ENCODE measurements around the gene SPOCK1.
"Not testable (repeated sequence)": the region's sequence is repeated elsewhere in the genome, so short reads cannot be mapped to it uniquely, and the experiment has no call there.

Gene SPOCK1

GRCh38 chr5:137498736-137499505, at the start of gene SPOCK1:
TSS of gene SPOCK1 (minus strand) at chr5:137499326.
- peak; percentile 92 for DNase-seq

DNA sequence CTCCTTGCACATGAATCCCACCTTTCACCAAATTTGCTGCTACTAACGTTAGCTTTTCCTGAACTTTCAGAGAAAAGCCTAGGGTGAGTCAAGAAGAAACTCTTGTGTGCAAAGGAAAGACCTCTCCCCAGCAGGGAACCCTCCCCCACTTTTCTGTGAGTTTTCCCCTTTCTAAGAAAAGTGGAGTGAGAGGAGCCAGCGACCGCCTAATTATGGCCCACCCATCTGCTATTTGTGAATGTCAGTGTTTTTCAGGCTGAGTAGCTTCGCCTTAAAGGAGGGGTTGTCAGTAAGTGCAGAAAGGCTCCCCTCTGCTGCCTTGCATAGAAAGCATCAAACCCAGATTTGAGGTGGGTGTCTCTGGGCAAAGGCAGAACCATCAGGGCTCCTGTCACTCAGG, 46.8 kb upstream of the SPOCK1 start:
- DNase-seq = no peak

GRCh38 chr5:137535449-137535848, 36.3 kb upstream of the SPOCK1 start:
- peak; percentile 48 for DNase-seq

DNA sequence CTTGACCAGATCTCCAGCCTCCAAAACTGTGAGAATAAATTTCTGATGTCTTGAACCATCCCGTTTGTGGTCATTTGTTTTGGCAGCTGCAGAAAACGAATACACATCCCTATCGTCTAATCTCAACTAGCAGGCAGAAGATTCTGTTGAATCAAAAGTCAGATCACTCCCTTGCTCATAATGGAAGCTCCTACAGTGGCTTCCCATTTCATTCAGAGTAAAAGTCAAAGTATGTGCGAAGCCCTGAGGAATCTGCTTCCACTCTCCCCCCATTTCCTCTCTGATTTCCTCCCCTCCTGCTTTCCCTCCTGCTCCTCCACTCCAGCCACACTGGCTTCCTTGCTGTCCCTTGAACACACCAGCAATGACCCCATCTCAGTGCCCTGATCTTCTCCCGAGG, 34.8 kb upstream of the SPOCK1 start:
- no peak for DNase-seq

DNA sequence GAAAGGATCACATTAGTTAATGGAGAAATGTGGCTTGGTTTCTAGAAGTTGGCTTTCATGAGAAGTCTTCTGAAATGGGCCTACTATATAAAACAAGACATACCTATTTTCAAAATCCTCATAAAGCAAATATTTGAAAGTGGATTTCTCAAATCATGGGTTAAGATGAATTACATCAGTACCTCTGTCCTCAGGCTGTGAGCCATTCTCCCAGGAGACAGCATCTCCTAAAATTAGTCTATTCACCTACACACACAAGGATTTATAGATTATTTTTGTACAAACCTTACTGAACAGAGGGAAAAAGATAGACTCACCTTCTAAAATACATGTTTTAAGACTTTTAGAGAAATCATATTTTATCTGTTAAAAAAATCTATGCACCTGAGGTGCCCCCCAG, 32.1 kb upstream of the SPOCK1 start:
- no peak for DNase-seq

DNA sequence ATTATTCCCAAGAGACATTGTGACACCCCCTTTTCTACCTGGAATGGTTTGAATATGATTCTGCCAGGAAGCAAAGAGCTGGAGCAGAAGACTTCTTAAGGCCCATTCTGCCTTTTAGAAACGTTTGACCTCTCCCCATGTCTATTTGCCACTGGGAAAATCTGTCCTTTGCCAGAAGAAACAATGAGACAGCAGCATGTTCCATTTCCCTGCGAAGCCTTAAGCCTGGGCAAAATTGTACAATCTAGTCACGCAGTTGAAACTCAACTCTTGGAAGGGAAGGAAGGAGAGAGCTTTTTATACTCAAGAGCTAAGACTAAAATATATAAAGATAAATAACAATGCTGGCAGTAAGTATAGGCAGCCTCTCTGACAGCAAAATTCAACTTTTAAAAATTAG, 22.1 kb upstream of the SPOCK1 start:
- DNase-seq = no peak

DNA sequence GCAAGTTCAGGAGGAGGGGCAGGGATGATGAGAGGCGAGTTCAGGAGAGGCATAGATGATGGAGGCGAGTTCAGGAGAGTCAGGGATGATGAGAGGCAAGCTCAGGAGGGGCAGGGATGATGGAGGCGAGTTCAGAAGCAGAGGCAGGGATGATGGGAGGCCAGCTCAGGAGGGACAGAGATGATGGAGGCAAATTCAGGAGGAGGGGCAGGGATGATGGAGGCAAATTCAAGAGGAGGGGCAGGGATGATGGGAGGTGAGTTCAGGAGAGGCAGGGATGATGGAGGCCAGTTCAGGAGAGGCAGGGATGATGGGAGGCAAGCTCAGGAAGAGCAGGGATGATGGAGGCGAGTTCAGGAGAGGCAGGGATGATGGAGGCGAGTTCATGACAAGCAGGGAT, 17.8 kb upstream of the SPOCK1 start:
- no peak for DNase-seq

DNA sequence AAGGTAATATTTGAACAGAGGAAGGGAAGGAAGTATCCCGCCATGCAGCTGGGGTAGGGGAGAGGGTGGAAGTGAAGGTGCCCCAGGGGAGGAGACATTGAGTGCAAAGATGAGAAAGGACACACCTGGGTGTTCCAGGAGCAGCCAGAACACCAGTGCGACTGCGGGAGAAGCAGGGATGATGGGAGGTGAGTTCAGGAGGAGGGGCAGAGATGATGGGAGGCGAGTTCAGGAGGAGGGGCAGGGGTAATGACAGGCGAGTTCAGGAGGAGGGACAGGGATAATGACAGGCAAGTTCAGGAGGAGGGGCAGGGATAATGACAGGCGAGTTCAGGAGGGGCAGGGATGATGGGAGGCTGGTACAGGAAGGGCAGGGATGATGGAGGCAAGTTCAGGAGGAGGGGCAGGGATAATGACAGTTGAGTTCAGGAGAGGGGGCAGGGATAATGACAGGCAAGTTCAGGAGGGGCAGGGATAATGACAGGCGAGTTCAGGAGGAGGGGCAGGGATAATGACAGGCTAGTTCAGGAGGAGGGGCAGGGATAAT, 17.2 kb upstream of the SPOCK1 start:
- DNase-seq = no peak

GRCh38 chr5:137515238-137515637, 16.1 kb upstream of the SPOCK1 start:
- no peak for DNase-seq

DNA sequence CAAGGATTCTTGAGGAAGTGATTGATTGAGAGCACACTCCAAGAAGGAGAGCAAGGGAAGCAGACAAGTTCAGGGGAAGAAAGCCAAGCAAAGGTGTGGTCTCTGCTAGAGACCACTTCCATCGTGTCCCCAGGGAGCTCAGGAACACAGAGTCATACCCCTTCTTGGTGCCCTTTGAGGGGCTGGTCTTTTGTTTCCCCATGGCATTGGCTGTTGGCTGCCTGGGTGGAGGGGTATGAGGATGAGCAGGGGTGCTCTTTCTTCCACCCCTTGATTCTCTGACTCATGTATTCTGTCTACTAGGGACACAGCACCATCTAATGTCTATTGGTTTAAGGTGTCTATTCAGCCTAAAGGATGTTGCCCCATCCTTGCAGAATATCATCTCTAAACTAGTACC, 11.5 kb upstream of the SPOCK1 start:
- no peak for DNase-seq

- DNase-seq = no peak
Observed at GRCh38 chr5:137507150-137507549, 8.0 kb upstream of the SPOCK1 start.

DNA sequence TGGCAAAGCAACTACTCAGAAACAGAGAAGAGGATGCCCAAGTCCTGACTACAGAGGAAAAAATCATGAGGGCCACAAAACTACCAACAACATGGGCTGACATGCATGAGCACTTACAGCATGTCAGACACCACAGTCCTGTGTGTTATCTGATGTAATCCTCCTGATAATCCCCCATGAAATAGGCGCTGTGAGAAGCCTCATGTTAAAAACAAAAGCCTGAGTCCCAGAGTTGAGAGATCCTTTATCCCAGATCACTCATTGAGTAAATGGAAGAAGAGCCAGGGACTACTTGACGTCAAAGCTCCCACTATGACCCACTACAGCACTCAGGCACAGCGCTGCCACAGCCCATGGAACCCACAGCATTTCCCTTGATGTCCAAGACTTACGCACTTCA, 7.2 kb upstream of the SPOCK1 start:
- DNase-seq = no peak

DNA sequence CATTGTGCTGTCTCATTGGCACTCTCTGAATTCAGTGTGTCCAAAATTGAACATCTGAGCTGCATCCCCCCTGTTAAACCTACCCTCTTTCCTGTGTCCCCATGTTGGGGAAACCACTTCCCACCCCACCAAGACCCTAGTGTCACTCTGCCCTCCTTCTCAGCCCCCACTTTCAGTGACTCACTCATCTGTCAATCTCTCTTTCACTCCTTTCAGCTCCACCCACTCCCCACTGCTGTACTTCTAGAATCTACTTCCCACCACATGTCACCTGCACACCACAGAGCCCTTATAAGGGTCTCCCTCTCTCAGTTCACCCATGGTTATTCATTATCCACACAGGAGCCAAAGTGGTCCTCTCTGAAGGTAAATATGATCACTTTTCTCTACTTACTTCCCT, 5.8 kb upstream of the SPOCK1 start:
- DNase-seq = no peak

- DNase-seq = no peak
Observed at GRCh38 chr5:137503456-137503855, 4.3 kb upstream of the SPOCK1 start.

GRCh38 chr5:137502632-137503031, 3.5 kb upstream of the SPOCK1 start:
- no peak for DNase-seq

DNA sequence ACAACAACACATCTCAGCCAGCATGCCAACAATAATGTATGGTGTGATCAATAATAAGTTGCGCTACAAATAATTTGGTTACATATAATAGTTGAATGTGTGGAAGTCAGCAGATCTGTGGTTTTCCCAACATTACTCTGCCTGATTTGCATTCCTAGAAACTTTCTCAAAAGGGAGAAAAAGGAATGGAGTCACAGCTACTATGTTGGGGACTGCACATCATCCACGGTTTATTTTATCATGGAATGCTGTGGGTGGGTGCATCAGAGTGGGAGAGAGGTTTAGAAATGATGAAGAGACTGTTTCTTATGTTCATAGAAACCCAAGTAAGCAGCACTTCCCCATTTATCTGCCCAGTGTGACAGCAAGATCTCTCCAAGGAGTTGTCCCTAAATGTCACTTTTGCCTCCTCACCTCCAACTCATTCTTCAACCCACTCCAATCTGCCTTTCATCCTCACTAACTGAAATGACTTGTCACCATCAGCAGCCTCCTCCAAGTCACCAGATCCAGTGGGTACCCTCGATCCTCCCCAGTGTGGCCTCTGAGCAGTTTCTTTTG, 2.8 kb upstream of the SPOCK1 start:
- DNase-seq = no peak

DNA sequence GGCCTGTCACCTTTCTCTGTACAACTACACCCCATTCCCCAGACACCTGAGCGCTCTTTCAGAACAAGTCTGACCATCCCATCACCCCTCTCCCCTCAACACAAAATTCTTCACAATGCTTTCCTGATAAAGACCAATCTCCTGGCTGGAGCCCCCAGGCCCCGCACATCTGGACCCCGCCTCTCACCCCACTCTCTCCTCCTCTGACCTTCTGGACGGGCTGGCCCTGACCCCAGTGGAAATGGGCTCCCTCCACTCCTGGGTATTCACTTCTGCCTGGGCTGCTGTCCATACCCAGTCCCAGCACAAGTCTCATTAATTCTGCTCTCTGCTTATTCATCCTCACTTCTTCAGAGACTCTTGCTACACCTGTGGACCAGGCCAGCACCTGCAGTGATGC, 2.1 kb upstream of the SPOCK1 start:
- DNase-seq = no peak

GRCh38 chr5:137500615-137501225, 1.6 kb upstream of the SPOCK1 start:
- DNase-seq = no peak

DNA sequence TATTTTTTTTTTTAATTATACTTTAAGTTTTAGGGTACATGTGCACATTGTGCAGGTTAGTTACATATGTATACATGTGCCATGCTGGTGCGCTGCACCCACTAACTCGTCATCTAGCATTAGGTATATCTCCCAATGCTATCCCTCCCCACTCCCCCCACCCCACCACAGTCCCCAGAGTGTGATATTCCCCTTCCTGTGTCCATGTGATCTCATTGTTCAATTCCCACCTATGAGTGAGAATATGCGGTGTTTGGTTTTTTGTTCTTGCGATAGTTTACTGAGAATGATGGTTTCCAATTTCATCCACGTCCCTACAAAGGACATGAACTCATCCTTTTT, 351 bp upstream of the SPOCK1 start:
- DNase-seq = not testable (repeated sequence)

- DNase-seq = peak; percentile 58
Observed at GRCh38 chr5:137498301-137498735, 808 bp downstream of the SPOCK1 start.

DNA sequence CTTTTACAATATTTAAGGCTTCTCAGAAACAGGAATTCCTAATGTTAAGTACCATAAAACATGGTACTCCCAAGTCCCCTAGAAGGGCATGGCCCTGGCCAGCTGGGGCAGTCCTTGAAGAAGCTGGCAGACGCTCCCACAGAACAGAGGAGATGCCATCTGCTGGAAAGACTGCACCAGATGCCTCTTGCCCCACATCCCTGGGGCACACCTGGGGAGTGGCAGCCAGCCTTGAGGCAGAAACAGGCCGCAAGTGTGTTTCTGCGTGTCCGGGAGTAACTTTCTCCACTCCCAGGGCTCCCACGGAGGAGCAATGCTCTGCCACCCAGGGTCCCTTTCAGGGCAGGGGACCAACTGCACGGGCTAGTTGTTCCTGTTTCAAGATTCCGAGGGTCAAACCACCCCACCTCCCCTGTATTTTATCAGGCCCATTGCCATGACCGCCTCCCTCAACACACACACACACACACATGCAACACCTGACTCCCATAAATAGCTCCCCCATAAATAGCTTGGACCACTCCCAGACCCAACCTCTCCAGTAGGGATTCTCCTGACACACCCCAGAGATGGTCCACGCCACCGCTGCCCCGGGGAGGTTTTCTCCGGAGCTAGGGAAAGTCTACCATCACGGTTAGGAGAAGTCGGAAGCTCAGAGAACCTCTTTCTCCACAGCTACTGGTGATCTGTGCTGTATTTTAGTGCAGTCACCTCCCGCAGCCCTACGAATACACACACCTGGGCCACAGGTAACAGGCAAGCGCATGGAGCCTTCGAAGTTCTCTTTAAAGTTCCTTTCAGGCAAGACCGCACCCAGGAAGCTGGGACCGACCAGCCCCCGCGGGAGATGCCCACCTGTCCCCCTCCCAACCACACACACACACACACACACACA, 1.5 kb downstream of the SPOCK1 start:
- DNase-seq = no peak

GRCh38 chr5:137496919-137497318, 2.2 kb downstream of the SPOCK1 start:
- no peak for DNase-seq

DNA sequence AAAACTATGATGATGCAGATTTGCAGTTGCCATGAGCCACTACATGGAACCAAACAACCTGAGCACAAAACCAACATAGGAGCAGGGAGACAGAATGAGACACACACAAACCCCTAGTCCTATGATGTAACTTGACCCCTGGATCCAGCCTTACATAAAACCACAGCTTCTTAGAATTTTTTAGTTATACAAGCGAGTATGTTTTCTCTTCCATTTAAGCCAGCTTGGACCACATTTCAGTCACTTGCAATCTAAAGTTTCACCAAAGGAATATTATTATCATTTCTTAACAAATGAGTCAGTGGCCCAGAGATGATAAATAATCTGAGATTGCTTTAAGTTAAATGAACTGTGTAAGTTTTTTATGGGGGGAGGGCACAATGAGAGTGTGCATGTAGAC, 6.8 kb downstream of the SPOCK1 start:
- no peak for DNase-seq
